ENCODE data around the gene FLOT2.
A peak's percentile ranks its signal among the peaks of the same experiment; 100 is the strongest.
"Not testable (repeated sequence)": the region's sequence is repeated elsewhere in the genome, so short reads cannot be mapped to it uniquely, and the experiment has no call there.

FLOT2 gene

GRCh38 chr17:28907709-28908475 is 10.4 kb upstream of the FLOT2 start:
- peaks cover 7% of the 10 kb centered on the region; the same call in 1 of the 2 replicates for H3K4me1 ChIP-seq (ENCODE audit: insufficient read depth, low read length)
- H3K9ac ChIP-seq (ENCODE audit: low read depth, low read length): no peak overlapping the region
- no peaks in the 10 kb centered on the region for H3K9me3 ChIP-seq (ENCODE audit: control insufficient read depth, insufficient read depth, low read length)
- peaks cover 57% of the 10 kb centered on the region for H3K36me3 ChIP-seq (ENCODE audit: insufficient read depth, low read length)

DNA sequence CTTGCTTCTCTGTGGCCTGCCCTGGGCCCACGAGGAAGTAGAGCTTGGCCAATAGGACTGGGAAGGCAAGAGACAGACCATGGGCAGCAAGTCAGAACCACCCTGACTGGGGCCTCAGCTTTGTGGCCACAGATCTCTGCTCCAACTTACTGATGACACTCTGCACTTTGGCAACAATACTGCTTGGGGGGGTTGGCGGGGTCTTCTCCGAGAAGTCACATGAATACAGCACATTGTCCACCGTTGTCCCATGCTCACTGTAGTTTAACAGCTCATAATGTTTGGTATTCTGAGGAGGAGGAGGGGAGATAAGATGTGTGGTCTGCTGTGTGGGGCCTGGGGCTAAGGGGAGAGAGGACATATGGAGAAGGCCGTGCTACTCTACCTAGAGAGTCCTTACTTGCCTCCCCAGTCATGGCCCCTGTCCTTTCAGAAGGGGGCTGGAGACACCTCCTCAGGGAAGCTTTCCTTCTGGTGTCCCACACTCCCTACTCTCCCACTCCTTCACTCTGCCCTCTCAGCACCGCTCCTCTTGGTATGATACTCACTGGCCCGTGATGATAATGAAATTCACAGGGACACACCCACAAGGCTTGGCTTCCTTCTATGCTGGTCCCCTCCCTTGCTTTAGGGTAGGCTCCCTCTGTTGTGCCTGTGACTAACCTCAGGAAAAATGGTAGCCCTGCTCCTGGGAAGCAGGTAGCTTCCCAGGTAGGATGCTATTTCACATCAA is 9.3 kb upstream of the FLOT2 start:
- peaks cover 54% of the 10 kb centered on the region for H3K36me3 ChIP-seq (ENCODE audit: insufficient read depth, low read length)
- no peak overlapping the region for H3K9ac ChIP-seq (ENCODE audit: low read depth, low read length)
- H3K9me3 ChIP-seq (ENCODE audit: control insufficient read depth, insufficient read depth, low read length): no peaks in the 10 kb centered on the region
- peaks cover 7% of the 10 kb centered on the region; the same call in 1 of the 2 replicates for H3K4me1 ChIP-seq (ENCODE audit: insufficient read depth, low read length)

GRCh38 chr17:28906276-28906675 is 8.7 kb upstream of the FLOT2 start:
- Histone ChIP-seq H3K4me1 (ENCODE audit: insufficient read depth, low read length) (peaks cover 13% of the 10 kb centered on the region), H3K9ac (ENCODE audit: low read depth, low read length) (no peak overlapping the region), H3K9me3 (ENCODE audit: control insufficient read depth, insufficient read depth, low read length) (no peaks in the 10 kb centered on the region), H3K36me3 (ENCODE audit: insufficient read depth, low read length) (peaks cover 48% of the 10 kb centered on the region)

GRCh38 chr17:28904800-28905199 is 7.3 kb upstream of the FLOT2 start:
- Histone ChIP-seq H3K36me3 (ENCODE audit: insufficient read depth, low read length) (peaks cover 35% of the 10 kb centered on the region), H3K9ac (ENCODE audit: low read depth, low read length) (no peak overlapping the region), H3K4me1 (ENCODE audit: insufficient read depth, low read length) (peaks cover 8% of the 10 kb centered on the region; the same call in 1 of the 2 replicates), H3K9me3 (ENCODE audit: control insufficient read depth, insufficient read depth, low read length) (no peaks in the 10 kb centered on the region)

GRCh38 chr17:28903546-28903841 is 6.0 kb upstream of the FLOT2 start:
- H3K9ac ChIP-seq (ENCODE audit: low read depth, low read length); H3K4me1 ChIP-seq (ENCODE audit: insufficient read depth, low read length); H3K9me3 ChIP-seq (ENCODE audit: control insufficient read depth, insufficient read depth, low read length): not testable (repeated sequence)
- H3K36me3 ChIP-seq (ENCODE audit: insufficient read depth, low read length): peaks cover 24% of the 10 kb centered on the region

- Histone ChIP-seq H3K36me3 (ENCODE audit: insufficient read depth, low read length) (peaks cover 21% of the 10 kb centered on the region), H3K4me1 (ENCODE audit: insufficient read depth, low read length) (peaks cover 5% of the 10 kb centered on the region; the same call in 1 of the 2 replicates), H3K9ac (ENCODE audit: low read depth, low read length) (peak within 1 kb of the TSS; percentile 70), H3K9me3 (ENCODE audit: control insufficient read depth, insufficient read depth, low read length) (no peaks in the 10 kb centered on the region)
Observed at GRCh38 chr17:28902819-28903545, 5.4 kb upstream of the FLOT2 start, which contains the start of gene DHRS13. Gene DHRS13, minus strand, starts transcription at chr17:28903079. Its CDS starts 135 bp downstream, at chr17:28902944.

DNA sequence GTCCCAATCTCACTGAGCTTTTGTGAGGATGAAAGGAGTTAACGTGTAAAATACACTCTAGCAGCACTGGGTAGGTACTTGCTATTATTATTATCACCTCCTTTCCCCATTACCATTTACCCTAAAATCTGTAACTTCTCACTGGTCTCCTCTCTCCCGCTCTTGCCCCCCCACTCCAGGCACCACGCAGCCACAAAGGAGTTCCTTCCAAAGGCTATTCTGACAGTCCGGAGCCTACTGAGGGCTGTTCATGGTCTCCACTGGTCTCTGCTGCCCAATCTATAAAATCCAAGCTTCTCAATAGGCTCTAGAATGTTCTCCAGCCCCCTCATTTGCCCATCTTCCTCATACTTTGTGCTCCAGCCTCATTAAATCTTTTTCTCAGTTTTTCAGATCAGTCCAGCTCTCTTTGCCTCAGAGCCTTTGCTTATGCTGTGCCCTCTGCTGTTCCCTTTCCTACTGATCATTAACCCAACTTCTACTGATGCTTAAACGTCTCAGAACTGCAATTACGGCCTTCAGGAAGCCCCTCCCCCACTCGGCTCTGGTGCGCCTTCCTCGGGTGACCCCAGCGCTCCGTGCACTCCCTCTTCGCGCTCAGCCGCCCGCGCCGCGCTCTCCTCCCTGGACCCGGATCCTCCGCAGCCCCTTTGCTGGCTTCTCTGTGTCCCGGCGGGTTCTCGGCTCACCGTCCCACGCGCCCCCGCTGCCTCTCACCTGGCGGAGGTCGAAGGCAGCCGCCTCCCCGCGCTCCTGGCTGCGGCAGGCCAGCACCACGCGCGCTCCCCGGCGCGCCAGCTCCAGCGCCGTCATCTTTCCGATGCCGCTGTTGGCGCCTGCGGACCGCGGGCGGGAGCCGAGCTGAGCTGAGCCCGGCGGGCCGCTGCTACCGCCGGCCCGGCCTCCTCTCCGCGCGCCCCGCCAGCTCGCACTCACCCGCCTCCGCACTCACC is 4.6 kb upstream of the FLOT2 start:
- H3K4me1 ChIP-seq (ENCODE audit: insufficient read depth, low read length): peaks cover 5% of the 10 kb centered on the region; the same call in 1 of the 2 replicates
- H3K9ac ChIP-seq (ENCODE audit: low read depth, low read length): peak overlapping the region; percentile 70
- no peaks in the 10 kb centered on the region for H3K9me3 ChIP-seq (ENCODE audit: control insufficient read depth, insufficient read depth, low read length)
- peaks cover 12% of the 10 kb centered on the region for H3K36me3 ChIP-seq (ENCODE audit: insufficient read depth, low read length)

DNA sequence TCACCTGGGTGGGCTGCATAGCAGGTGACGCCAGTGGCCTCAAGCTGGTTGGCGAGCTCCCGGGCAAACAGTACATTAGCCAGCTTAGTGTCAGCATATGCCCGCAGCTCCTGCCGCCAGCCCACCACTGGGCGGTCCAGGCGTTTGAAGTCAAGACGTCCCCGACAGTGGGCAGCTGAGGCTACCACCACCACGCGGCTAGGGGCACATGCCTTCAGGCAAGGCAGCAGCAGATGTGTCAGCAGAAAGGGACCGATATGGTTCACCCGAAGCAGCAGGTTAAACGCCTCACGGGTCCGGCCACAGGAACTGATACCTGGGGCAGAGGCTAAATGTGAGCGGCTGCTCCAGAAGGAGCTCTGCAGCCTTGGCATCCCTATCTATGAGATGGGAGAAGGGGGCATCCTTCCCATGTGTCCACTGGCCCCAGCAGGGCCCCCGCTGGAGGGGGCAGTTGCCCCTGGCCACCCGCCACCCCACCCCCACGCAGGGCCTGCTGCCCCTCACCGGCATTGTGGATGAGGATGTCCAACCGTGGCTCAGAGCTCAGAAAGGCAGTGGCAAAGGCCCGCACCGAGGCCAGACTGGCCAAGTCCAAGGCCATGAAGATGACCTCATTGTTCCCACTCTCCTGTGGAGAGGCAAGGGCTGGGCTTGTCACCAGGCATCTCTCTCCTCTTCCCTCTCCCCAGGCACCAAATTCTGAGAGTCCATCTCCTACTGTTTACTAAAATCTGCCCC is 3.6 kb upstream of the FLOT2 start:
- H3K9ac ChIP-seq (ENCODE audit: low read depth, low read length): peak overlapping the region; percentile 70; the same call in 1 of the 2 replicates
- no peaks in the 10 kb centered on the region for H3K9me3 ChIP-seq (ENCODE audit: control insufficient read depth, insufficient read depth, low read length)
- H3K4me1 ChIP-seq (ENCODE audit: insufficient read depth, low read length): peaks cover 8% of the 10 kb centered on the region
- peaks cover 5% of the 10 kb centered on the region for H3K36me3 ChIP-seq (ENCODE audit: insufficient read depth, low read length)

DNA sequence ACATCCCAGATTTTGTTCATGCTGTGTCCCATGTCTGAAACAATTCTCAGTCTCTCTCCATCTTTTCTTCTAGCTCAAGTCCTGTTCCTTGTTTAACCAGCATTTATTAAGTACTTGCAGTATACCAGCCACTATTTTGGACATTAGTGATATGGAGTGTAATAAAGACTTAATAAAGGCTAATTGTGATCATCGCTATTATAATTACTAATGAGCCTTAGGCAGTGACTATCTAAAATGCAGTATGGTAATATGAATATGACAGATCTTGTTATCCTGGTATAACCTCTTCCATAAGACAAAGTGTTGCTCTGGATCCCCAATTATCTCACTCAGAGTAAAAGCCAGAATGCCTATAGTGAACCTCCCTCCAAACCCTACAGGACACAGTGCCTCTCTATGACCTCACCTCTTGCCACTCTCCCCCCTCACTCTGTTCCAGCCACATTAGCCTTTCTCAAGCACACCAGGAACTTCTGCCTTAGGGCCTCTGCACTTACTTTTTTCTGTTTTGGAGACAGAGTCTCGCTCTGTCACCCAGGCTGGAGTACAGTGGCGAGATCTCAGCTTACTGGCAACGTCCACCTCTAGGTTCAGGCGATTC is 1.8 kb upstream of the FLOT2 start:
- no peak overlapping the region for H3K9ac ChIP-seq (ENCODE audit: low read depth, low read length)
- peaks cover 13% of the 10 kb centered on the region for H3K4me1 ChIP-seq (ENCODE audit: insufficient read depth, low read length)
- H3K36me3 ChIP-seq (ENCODE audit: insufficient read depth, low read length): no peaks in the 10 kb centered on the region
- no peaks in the 10 kb centered on the region for H3K9me3 ChIP-seq (ENCODE audit: control insufficient read depth, insufficient read depth, low read length)

GRCh38 chr17:28898527-28898955 is 1.0 kb upstream of the FLOT2 start:
- peaks cover 13% of the 10 kb centered on the region for H3K4me1 ChIP-seq (ENCODE audit: insufficient read depth, low read length)
- H3K9me3 ChIP-seq (ENCODE audit: control insufficient read depth, insufficient read depth, low read length): no peaks in the 10 kb centered on the region
- no peaks in the 10 kb centered on the region for H3K36me3 ChIP-seq (ENCODE audit: insufficient read depth, low read length)
- H3K9ac ChIP-seq (ENCODE audit: low read depth, low read length): no peak overlapping the region

- peak overlapping the region; percentile 99; the same call in 1 of the 2 replicates for H3K9ac ChIP-seq (ENCODE audit: low read depth, low read length)
- no peaks in the 10 kb centered on the region for H3K36me3 ChIP-seq (ENCODE audit: insufficient read depth, low read length)
- peaks cover 13% of the 10 kb centered on the region for H3K4me1 ChIP-seq (ENCODE audit: insufficient read depth, low read length)
- H3K9me3 ChIP-seq (ENCODE audit: control insufficient read depth, insufficient read depth, low read length): no peaks in the 10 kb centered on the region
Observed at GRCh38 chr17:28897769-28898526, 415 bp upstream of the FLOT2 start.

GRCh38 chr17:28896491-28896883 is 1.0 kb downstream of the FLOT2 start:
- H3K9me3 ChIP-seq (ENCODE audit: control insufficient read depth, insufficient read depth, low read length): no peaks in the 10 kb centered on the region
- no peaks in the 10 kb centered on the region for H3K36me3 ChIP-seq (ENCODE audit: insufficient read depth, low read length)
- peak overlapping the region; percentile 99 for H3K9ac ChIP-seq (ENCODE audit: low read depth, low read length)
- H3K4me1 ChIP-seq (ENCODE audit: insufficient read depth, low read length): peaks cover 9% of the 10 kb centered on the region

Data from ES-I3 (cell line).